ENCODE measurements around the gene TRMT10A. TPM values are rescaled to one million over a fixed set of nuclear protein-coding genes. Genes with fewer than 3 reads are reported as not detected.

TRMT10A gene
- total and polyA plus RNA-seq, 2 of the 13 experiments (the other 11 are each of a cell fraction or from before 2014, with no cell fraction given), result 3.9 to 12.6 TPM

DNA sequence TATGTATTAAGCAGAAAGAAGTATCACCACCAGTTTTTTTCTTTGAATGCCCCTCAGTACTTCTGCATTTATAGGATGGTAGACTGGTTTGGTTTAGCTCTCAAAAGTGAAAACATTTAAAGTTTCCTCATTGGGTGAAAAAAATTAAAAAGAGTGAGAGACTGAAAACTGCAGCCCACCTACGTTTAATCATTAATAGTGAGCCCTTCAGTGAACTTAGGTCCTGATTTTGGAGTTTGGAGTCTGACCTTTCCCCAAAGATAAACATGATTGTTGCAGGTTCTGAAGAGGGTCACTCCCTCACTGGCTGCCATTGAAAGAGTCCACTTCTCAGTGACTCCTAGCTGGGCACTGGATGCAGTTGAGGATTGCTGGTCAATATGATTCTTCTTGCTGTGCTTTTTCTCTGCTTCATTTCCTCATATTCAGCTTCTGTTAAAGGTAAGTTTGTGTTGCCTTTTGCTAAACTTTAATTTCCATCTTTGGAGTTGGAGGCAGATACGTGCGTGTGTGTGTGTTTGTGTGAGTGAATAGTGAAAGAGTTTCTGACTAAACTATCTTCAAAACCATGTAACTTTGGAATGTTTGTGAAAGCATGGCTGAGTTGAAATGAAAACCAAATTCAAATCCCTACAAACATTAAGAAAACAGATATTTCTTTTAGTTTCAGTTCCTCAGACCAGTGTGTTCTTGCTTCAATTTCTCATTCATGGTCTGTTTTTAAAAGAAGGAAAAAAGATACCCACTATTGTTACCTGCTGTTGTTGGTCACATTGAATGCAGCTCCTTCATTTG is 10.9 kb upstream of the TRMT10A start, which contains the start of gene MTTP (continued):
- TF ChIP-seq ZBTB33 (CRISPR knock-in tag; IDR thresholded peaks at IDR 0.05), result no peak
- no peak for TF ChIP-seq TEF (CRISPR knock-in tag; IDR thresholded peaks at IDR 0.05)
- no peak for TF ChIP-seq ZNF317 (CRISPR knock-in tag; IDR thresholded peaks at IDR 0.05)
- TF ChIP-seq YEATS2 (CRISPR knock-in tag; IDR thresholded peaks at IDR 0.05; ENCODE audit: borderline replicate concordance), result peak; percentile 29; the same call in 1 of the 2 replicates
- TF ChIP-seq PPARG (CRISPR knock-in tag; conservative IDR thresholded peaks at IDR 0.05), result peak; percentile 85
- no peak for TF ChIP-seq SMARCE1 (IDR thresholded peaks at IDR 0.05; ENCODE audit: borderline replicate concordance)
- no peak for TF ChIP-seq RORA (CRISPR knock-in tag; IDR thresholded peaks at IDR 0.05)
- TF ChIP-seq, protein P1, sequence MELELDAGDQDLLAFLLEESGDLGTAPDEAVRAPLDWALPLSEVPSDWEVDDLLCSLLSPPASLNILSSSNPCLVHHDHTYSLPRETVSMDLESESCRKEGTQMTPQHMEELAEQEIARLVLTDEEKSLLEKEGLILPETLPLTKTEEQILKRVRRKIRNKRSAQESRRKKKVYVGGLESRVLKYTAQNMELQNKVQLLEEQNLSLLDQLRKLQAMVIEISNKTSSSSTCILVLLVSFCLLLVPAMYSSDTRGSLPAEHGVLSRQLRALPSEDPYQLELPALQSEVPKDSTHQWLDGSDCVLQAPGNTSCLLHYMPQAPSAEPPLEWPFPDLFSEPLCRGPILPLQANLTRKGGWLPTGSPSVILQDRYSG (CRISPR knock-in tag; IDR thresholded peaks at IDR 0.05), result no peak
- no peak for TF ChIP-seq HDAC6 (IDR thresholded peaks at IDR 0.05; ENCODE audit: low read depth, low read length)
- no peak for TF ChIP-seq ELF4 (CRISPR knock-in tag; IDR thresholded peaks at IDR 0.05; ENCODE audit: borderline replicate concordance)
- TF ChIP-seq HMG20A (CRISPR knock-in tag; IDR thresholded peaks at IDR 0.05; ENCODE audit: borderline replicate concordance), result peak; percentile 54; the same call in 1 of the 2 replicates
- no peak; the same call in 1 of the 2 replicates for TF ChIP-seq ZBTB43 (CRISPR knock-in tag; conservative IDR thresholded peaks at IDR 0.05)
- TF ChIP-seq THYN1 (CRISPR knock-in tag; IDR thresholded peaks at IDR 0.05; ENCODE audit: borderline replicate concordance, low read depth), result no peak
- TF ChIP-seq KMT2B (CRISPR knock-in tag; IDR thresholded peaks at IDR 0.05), result no peak
- no peak for TF ChIP-seq ZNF674 (CRISPR knock-in tag; IDR thresholded peaks at IDR 0.05; ENCODE audit: low read depth)
- TF ChIP-seq, protein P2, sequence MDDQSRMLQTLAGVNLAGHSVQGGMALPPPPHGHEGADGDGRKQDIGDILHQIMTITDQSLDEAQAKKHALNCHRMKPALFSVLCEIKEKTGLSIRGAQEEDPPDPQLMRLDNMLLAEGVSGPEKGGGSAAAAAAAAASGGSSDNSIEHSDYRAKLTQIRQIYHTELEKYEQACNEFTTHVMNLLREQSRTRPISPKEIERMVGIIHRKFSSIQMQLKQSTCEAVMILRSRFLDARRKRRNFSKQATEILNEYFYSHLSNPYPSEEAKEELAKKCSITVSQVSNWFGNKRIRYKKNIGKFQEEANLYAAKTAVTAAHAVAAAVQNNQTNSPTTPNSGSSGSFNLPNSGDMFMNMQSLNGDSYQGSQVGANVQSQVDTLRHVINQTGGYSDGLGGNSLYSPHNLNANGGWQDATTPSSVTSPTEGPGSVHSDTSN (CRISPR knock-in tag; IDR thresholded peaks at IDR 0.05; ENCODE audit: borderline replicate concordance), result no peak
- no peak for TF ChIP-seq ZNF564 (CRISPR knock-in tag; IDR thresholded peaks at IDR 0.05)
- no peak for TF ChIP-seq CHCHD3 (CRISPR knock-in tag; IDR thresholded peaks at IDR 0.05)
- TF ChIP-seq NR2F1 (CRISPR knock-in tag; IDR thresholded peaks at IDR 0.05), result peak; percentile 42 to 75; a peak in 3 of 4 replicates
- TF ChIP-seq ZFP62 (CRISPR knock-in tag; IDR thresholded peaks at IDR 0.05), result no peak
- TF ChIP-seq, protein P3, sequence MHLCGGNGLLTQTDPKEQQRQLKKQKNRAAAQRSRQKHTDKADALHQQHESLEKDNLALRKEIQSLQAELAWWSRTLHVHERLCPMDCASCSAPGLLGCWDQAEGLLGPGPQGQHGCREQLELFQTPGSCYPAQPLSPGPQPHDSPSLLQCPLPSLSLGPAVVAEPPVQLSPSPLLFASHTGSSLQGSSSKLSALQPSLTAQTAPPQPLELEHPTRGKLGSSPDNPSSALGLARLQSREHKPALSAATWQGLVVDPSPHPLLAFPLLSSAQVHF (CRISPR knock-in tag; IDR thresholded peaks at IDR 0.05), result no peak
- peak; percentile 29; the same call in 1 of the 2 replicates for TF ChIP-seq SATB2 (CRISPR knock-in tag; IDR thresholded peaks at IDR 0.05)

Data from HepG2 (cell line).